ENCODE results near the gene MCM5.
A peak's percentile ranks its signal among the peaks of the same experiment; 100 is the strongest.
"Not testable (repeated sequence)": the region's sequence is repeated elsewhere in the genome, so short reads cannot be mapped to it uniquely, and the experiment has no call there.

The MCM5 gene

DNA sequence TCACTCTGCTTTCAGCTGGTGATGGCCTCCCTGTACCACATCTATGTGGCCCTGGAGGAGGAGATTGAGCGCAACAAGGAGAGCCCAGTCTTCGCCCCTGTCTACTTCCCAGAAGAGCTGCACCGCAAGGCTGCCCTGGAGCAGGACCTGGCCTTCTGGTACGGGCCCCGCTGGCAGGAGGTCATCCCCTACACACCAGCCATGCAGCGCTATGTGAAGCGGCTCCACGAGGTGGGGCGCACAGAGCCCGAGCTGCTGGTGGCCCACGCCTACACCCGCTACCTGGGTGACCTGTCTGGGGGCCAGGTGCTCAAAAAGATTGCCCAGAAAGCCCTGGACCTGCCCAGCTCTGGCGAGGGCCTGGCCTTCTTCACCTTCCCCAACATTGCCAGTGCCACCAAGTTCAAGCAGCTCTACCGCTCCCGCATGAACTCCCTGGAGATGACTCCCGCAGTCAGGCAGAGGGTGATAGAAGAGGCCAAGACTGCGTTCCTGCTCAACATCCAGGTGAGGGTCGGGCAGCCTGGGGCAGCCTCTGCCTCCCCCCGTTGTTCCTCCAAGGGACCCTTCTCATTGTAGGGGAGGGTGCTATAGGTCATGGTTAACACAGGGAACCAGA is 13.2 kb upstream of the MCM5 start:
- DNase-seq (ENCODE audit: low spot score): no peak
- TF ChIP-seq, protein P1, sequence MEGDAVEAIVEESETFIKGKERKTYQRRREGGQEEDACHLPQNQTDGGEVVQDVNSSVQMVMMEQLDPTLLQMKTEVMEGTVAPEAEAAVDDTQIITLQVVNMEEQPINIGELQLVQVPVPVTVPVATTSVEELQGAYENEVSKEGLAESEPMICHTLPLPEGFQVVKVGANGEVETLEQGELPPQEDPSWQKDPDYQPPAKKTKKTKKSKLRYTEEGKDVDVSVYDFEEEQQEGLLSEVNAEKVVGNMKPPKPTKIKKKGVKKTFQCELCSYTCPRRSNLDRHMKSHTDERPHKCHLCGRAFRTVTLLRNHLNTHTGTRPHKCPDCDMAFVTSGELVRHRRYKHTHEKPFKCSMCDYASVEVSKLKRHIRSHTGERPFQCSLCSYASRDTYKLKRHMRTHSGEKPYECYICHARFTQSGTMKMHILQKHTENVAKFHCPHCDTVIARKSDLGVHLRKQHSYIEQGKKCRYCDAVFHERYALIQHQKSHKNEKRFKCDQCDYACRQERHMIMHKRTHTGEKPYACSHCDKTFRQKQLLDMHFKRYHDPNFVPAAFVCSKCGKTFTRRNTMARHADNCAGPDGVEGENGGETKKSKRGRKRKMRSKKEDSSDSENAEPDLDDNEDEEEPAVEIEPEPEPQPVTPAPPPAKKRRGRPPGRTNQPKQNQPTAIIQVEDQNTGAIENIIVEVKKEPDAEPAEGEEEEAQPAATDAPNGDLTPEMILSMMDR (IDR thresholded peaks at IDR 0.05; ENCODE audit: extremely low read depth, missing control alignments): no peak

GRCh38 chr22:35390933-35391332 is 9.0 kb upstream of the MCM5 start:
- TF ChIP-seq, protein P1 (IDR thresholded peaks at IDR 0.05; ENCODE audit: extremely low read depth, missing control alignments): no peak
- no peak for DNase-seq (ENCODE audit: low spot score)

GRCh38 chr22:35392357-35392756 is 7.6 kb upstream of the MCM5 start:
- TF ChIP-seq, protein P1 (IDR thresholded peaks at IDR 0.05; ENCODE audit: extremely low read depth, missing control alignments): no peak
- peak; percentile 51 for DNase-seq (ENCODE audit: low spot score)

- no peak for DNase-seq (ENCODE audit: low spot score)
- TF ChIP-seq, protein P1 (IDR thresholded peaks at IDR 0.05; ENCODE audit: extremely low read depth, missing control alignments): no peak
These were observed 6.6 kb upstream of the MCM5 start for GRCh38 chr22:35393116-35394010.

- TF ChIP-seq, protein P1 (IDR thresholded peaks at IDR 0.05; ENCODE audit: extremely low read depth, missing control alignments): no peak
- no peak for DNase-seq (ENCODE audit: low spot score)
These were observed 6.0 kb upstream of the MCM5 start for GRCh38 chr22:35394011-35394312.

DNA sequence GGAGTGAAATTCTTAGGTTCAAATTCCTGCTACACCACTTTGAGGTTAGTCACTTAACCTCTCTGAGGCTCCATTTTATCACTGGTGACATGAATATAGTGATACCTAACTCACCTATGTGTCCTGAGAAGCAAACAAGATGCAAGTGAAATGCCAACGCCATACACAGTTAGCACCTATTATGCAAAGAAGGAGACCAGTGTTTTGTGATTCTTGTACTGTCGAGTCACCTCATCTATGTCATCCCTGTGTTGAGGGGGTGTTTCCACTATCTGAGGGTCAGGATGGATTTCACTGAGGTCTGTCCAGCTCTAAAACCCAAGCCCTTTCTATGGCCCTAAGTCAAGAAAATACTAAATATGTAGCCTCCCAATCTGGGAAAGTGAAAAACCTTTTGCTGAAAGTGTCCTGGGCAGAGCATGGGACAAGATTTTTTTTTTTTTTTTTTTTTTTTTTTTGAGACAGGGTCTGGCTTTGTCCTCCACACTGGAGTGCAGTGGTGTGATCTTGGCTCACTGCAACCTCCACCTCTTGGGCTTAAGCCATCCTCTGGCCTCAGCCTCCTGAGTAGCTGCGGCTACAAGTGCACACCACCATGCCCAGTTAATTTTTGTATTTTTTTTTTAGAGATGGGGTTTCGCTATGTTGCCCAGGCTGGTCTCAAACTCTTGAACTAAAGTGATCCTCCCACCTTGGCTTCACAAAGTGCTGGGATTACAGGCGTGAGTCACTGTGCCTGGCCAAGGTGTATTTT is 5.0 kb upstream of the MCM5 start:
- TF ChIP-seq, protein P1 (IDR thresholded peaks at IDR 0.05; ENCODE audit: extremely low read depth, missing control alignments): no peak
- no peak for DNase-seq (ENCODE audit: low spot score)

GRCh38 chr22:35396622-35397021 is 3.3 kb upstream of the MCM5 start:
- DNase-seq (ENCODE audit: low spot score): not testable (repeated sequence)

All from GM20000 (cell line).